Nephron (organoid): ENCODE data around the gene OTUD4.

Experiments used
- H3K27ac Mint-ChIP-seq, 3 experiments: 2 replicates each; pipeline ENCODE4 v1.8.0; 2020; ENCODE audit warnings: mixed read lengths in 3 of 3, mild to moderate bottlenecking in 2 of 3, moderate library complexity in 1 of 3
- H3K27me3 Mint-ChIP-seq: 2 replicates; pipeline ENCODE4 v1.8.0; 2021; ENCODE audit warnings: low read depth, mild to moderate bottlenecking, moderate library complexity, mixed read lengths
- H3K36me3 Mint-ChIP-seq: 2 replicates; pipeline ENCODE4 v1.8.0; 2020; ENCODE audit warnings: low read depth, mixed read lengths
- H3K4me1 Mint-ChIP-seq: 2 replicates; pipeline ENCODE4 v1.8.0; 2020; ENCODE audit warnings: mixed read lengths
- H3K4me3 Mint-ChIP-seq, 3 experiments: 2 replicates each; pipeline ENCODE4 v1.8.0; 2020; ENCODE audit warnings: mild to moderate bottlenecking in 3 of 3, mixed read lengths in 3 of 3, moderate library complexity in 2 of 3
- H3K9me3 Mint-ChIP-seq: 2 replicates; pipeline ENCODE4 v1.8.0; 2020; ENCODE audit warnings: mixed read lengths
- TF ChIP-seq, protein P1 (sequence below), 3 experiments: fragments of 200-600 bp; sonication (generic); IDR thresholded peaks; one replicate each; pipeline ENCODE4 v1.5.0; 2021; ENCODE audit warnings: antibody characterized with exemption in 3 of 3; ENCODE audit not compliant: unreplicated experiment in 3 of 3

Gene OTUD4

DNA sequence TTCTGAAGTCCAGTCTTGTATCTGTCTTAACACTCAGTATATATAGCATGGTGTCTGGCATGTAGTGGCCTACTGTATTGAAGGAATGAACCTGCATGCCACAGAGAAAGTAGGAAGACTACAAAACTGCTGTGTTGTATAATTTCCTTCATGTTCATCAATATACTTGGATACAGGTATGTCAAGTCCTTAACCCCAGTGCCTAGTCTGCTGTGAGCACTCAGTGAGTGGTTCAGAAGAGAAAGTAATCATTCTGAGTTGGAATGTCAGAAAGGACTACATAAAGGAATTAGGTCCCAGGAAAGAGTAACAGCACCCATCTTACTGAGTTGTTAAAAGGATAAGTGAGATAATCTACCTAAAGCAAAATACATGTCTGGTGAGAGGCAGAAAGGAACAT, 50.3 kb downstream of the OTUD4 start:
- Mint-ChIP-seq H3K27me3 (no peaks in the 10 kb centered on the region), H3K36me3 (peaks cover 43% of the 10 kb centered on the region)

DNA sequence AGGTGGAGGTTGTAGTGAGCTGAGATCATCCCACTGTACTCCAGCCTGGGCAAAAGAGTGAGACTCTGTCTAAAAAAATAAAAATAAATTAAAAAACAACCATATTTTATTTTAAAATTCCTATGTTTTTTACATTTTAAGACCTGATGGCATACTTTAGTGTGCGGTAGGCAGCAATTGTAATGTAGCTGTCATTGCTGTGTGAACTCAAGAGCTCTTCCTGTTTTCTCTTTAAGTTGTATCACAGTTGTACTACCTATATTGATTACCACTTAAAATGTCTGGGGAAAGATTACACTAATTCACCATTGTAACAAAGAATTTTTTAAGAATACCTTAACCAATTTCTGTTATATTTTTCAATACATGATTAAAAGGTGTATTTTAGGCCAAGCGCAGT, 55.0 kb downstream of the OTUD4 start:
- TF ChIP-seq, protein P1, sequence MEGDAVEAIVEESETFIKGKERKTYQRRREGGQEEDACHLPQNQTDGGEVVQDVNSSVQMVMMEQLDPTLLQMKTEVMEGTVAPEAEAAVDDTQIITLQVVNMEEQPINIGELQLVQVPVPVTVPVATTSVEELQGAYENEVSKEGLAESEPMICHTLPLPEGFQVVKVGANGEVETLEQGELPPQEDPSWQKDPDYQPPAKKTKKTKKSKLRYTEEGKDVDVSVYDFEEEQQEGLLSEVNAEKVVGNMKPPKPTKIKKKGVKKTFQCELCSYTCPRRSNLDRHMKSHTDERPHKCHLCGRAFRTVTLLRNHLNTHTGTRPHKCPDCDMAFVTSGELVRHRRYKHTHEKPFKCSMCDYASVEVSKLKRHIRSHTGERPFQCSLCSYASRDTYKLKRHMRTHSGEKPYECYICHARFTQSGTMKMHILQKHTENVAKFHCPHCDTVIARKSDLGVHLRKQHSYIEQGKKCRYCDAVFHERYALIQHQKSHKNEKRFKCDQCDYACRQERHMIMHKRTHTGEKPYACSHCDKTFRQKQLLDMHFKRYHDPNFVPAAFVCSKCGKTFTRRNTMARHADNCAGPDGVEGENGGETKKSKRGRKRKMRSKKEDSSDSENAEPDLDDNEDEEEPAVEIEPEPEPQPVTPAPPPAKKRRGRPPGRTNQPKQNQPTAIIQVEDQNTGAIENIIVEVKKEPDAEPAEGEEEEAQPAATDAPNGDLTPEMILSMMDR (IDR thresholded peaks at IDR 0.05; ENCODE audit: unreplicated experiment in 3 of 3) = no peak
- Mint-ChIP-seq H3K4me3 (no peak overlapping the region), H3K4me1 (no peaks in the 10 kb centered on the region), H3K36me3 (peaks cover 50% of the 10 kb centered on the region), H3K27me3 (no peaks in the 10 kb centered on the region), H3K27ac (no peak overlapping the region), H3K9me3 (no peaks in the 10 kb centered on the region)

More for the DNA sequence above, 50.3 kb downstream of the OTUD4 start:
- H3K4me1 Mint-ChIP-seq = no peaks in the 10 kb centered on the region
- no peaks in the 10 kb centered on the region for H3K9me3 Mint-ChIP-seq
- peak overlapping the region in 1 of 3 experiments; percentile 52 for H3K27ac Mint-ChIP-seq
- H3K4me3 Mint-ChIP-seq = no peak overlapping the region
- TF ChIP-seq, protein P1 (IDR thresholded peaks at IDR 0.05; ENCODE audit: unreplicated experiment in 3 of 3) = no peak

DNA sequence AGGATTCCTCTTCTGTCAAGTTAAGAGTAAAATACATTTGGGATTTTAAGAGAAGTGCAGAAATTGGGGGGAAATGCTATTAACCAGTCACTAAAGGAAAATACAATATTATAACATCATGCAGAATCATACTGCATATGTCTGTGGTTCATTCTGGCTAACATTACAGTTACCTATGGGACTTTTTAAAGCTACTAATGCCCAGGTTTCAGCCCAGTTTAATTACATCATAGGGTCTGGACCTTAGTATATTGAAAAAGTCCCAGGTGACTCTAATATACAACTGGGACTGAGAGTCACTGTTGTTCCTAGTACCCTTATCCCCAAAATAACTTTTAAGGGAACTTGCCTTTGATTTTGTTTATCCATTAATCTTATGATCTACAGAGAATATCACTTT, 72.3 kb downstream of the OTUD4 start:
- H3K36me3 Mint-ChIP-seq = peaks cover 49% of the 10 kb centered on the region
- TF ChIP-seq, protein P1 (IDR thresholded peaks at IDR 0.05; ENCODE audit: unreplicated experiment in 3 of 3) = no peak
- H3K4me1 Mint-ChIP-seq = no peaks in the 10 kb centered on the region
- no peaks in the 10 kb centered on the region for H3K9me3 Mint-ChIP-seq
- H3K27me3 Mint-ChIP-seq = no peaks in the 10 kb centered on the region
- H3K4me3 Mint-ChIP-seq = no peak overlapping the region
- H3K27ac Mint-ChIP-seq = no peak overlapping the region

DNA sequence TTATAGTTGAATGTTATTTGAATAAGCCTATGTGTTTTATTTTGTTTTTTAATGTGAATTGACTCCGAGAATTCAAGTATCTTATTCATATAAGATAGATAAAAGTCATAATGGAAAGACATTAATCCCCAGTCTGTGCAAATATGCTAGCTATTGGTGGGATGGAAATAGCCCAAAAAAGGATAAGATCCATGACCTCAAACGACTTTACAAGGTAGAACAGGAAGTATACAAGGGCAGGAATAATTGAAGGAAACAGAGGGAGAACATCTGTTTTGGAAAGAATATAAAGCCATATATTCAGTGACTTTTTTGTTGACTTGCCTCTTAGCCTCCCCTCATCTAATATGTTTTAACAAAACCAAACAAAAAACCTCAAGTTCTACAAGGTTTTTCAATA, 73.3 kb downstream of the OTUD4 start:
- no peaks in the 10 kb centered on the region for H3K9me3 Mint-ChIP-seq
- H3K27me3 Mint-ChIP-seq = no peaks in the 10 kb centered on the region
- H3K4me3 Mint-ChIP-seq = no peak overlapping the region
- TF ChIP-seq, protein P1 (IDR thresholded peaks at IDR 0.05; ENCODE audit: unreplicated experiment in 3 of 3) = no peak
- no peak overlapping the region for H3K27ac Mint-ChIP-seq
- peaks cover 39% of the 10 kb centered on the region for H3K36me3 Mint-ChIP-seq
- H3K4me1 Mint-ChIP-seq = no peaks in the 10 kb centered on the region

DNA sequence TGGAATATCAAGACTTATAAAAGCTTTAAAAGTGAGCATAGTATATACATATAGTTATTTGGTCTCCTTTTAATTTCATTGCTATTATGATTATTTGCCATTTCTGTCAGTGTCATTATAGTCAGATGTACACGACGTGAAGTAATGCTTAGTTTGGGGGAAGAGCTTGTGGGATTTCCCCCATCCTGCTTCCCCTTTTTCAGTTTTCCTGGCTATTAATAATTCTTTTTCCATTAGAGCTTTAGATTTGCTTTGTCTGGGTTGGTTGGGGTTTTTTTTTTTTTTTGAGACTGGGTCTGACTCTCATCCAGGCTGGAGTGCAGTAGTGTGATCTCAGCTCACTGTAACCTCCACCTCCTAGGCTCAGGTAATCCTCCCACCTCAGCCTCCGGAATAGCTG, 76.9 kb downstream of the OTUD4 start:
- H3K4me1 Mint-ChIP-seq = peaks cover 11% of the 10 kb centered on the region
- peaks cover 13% of the 10 kb centered on the region for H3K36me3 Mint-ChIP-seq
- TF ChIP-seq, protein P1 (IDR thresholded peaks at IDR 0.05; ENCODE audit: unreplicated experiment in 3 of 3) = no peak
- no peaks in the 10 kb centered on the region for H3K9me3 Mint-ChIP-seq
- no peak overlapping the region for H3K27ac Mint-ChIP-seq
- no peaks in the 10 kb centered on the region for H3K27me3 Mint-ChIP-seq
- no peak overlapping the region for H3K4me3 Mint-ChIP-seq

DNA sequence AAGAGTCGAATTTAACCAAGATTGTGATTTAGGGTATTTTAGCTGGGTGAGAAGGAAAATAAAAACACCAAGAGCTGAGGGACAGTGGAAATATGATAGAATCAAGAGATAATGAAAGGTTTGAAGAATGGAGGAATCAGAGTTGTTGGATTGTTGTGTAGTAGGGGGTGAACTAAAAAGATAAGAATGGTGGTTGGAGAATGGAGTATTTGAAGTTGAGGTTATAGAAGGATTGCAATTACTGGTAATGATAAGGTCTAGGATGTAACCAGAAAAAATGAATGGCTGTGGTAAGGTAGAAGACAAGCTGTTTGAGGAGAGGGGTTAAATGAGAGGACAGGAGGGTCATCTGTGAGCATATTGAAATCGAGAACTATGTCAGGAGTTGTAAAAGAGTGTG, 77.8 kb downstream of the OTUD4 start:
- no peak overlapping the region for H3K4me3 Mint-ChIP-seq
- H3K4me1 Mint-ChIP-seq = peaks cover 11% of the 10 kb centered on the region
- H3K27ac Mint-ChIP-seq = no peak overlapping the region
- H3K36me3 Mint-ChIP-seq = peaks cover 9% of the 10 kb centered on the region
- H3K9me3 Mint-ChIP-seq = no peaks in the 10 kb centered on the region
- TF ChIP-seq, protein P1 (IDR thresholded peaks at IDR 0.05; ENCODE audit: unreplicated experiment in 3 of 3) = no peak
- no peaks in the 10 kb centered on the region for H3K27me3 Mint-ChIP-seq
